ENCODE data around the gene SYMPK.

Gene SYMPK

DNA sequence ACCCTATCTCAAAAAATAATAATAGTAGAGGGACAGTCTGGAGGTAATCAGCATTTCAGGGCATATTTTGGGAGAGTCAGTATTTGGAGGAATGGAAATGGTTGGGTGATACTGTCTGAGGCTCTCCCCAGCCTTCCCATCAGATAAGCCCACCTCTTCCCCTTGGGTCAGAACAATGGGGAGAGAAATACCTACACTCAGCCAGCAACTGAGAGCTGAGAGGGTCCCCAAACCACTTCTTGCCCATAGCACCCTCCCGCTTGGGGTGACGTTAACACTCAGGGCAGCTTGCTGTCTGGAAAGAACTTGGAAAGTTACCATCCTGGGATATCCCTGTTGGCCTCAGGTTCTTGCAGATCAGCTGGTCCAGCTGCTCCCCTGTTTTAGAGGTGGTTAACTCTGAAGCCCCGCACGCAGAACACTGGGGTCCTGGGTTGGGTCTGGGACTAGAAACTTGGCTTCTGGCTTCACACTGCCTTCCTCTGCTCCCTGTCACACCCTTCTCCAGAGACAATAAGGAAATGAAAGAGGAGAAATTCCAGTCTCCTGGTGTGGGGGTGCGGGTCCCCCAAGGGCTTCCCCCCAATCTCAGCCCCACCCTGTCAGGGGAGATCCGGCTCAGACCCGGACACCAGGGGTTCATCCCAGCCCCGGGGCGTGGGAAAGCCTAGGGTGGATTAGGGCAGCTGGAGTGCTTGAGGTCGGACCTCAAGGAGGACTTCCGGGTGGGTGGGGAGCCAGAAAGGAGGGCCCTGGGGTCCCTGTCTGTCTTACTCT is 3.6 kb upstream of the SYMPK start:
- DNase-seq: no peak

DNA sequence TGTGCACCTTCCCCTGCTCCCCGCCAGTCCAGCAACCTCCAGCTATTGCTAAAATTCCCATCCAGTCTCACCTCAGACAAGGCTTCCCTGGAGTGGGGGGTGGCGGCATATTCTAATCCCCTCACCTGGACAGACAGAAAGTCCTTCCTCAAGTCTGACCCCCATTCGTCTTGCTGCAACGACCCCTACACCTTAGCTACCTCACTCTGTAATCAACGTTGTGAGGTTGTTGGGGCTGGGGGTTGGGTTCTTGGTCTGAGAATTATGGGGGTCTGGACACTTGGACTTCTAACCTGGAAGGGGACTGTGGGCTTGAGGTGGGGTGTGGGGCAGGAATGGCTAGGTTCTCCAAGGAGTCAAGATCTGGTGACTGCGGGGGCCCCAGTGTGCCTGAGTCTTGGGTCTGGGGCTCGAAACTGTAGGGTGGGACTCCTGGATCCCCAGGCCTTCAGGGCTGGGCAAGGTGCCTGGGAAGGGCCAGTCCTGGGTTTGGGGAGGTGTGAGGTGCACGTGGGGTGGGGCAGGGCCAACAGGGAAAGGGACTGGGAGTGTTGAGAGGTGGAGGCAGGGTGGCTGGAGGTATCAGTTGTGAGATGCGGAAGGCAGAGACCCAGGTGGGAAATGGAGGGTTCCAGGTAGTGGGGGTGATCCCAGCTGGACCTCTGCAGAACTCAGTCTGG is 2.5 kb upstream of the SYMPK start:
- no peak for DNase-seq

DNA sequence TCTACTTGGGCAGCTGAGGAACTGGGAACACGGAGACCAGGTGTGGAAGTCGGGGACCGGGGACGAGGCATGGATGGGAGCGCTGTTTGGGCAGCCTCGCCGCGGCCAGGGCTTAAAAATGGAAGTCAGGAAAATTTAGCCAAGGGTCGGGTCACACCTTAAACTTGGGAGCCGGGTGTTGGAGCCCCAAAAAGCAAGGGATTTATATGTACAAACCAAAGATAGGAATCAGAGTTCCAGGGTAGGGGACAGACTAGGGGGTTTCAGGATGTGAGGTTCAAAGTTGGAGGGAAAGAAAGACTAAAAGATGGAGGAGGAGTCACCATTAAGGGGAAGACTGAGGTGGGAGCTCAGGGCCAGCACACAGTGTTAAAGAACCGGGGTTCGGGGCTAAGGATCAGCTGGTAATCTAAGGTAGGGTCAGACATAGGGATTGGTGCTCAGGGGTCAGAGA is 1.7 kb upstream of the SYMPK start:
- no peak for DNase-seq

DNA sequence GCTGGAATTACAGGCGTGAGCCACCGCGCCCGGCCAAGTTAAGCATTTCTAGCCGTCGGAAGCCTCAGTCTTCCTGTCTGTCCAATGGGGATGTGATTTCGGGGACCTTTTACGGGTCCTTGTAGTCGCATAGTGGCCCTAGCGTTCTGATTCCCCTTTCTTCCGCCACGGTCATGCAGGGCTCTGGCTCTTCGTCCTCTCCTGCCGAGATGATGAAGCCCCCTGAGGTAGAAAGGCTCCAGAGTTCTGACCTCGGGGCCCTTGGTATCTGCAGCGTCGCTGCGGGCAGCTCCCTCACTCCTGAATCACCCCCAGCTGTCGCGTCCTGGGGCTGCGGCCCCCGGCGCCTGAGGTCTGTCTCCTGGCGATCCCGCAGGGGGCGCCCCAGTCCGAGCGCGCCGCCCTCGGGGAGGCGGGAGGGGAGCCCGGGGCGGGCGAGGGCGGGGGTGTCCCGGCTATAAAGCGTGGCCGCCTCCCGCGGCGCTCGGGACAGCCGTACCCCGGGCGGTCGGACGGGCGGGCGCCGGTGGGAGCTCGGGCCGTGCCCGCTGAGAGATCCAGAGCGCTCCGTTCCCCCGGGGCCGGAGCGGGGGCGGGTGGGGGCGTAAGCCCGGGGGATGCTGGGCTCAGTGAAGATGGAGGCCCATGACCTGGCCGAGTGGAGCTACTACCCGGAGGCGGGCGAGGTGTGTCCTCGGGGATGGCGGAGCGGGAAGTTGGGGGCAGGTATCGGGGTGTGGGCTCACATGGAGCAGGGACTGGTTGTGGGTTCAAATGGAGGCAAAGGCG is 1.1 kb upstream of the SYMPK start, which contains the start of gene FOXA3:
Gene FOXA3 (plus strand): TSS at position 487 of the 789 bp plus-strand sequence. CDS start 131 bp downstream, at position 618.
- no peak for DNase-seq

DNA sequence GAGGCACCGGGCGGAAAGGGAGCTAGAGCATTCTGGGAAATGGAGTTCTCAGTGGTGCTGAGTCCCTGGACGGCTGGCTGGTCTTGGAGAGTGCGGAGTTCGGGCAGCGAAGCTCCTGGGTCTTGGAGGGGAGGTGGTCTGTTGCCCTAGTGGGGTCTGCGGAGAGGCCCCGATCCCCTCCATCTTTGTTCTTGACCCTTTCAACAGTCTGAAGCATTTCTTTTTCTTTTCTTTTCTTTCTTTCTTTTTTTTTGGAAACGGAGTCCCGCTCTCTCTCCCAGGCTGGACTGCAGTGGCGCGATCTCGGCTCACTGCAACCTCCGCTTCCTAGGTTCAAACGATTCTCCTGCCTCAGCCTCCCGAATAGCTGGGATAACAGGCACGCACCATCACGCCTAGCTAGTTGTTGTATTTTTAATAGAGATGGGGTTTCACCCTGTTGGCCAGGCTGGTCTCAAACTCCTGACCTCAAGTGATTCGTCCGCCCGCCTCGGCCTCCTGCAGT is 440 bp upstream of the SYMPK start:
- no peak for DNase-seq

DNA sequence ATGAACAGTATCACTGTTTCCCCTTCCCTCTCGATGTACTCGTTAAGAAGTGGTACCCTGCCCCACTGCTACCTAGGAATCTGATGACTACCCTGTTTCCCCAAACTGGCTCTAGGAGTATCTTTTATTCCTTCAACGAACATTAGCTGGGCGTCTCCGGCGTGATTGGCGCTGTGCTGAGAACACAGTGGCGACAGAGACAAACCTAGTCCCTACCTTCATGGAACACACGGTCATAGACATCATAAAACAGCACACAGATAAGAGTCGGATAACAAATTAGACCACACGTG is 730 bp downstream of the SYMPK start:
- no peak for DNase-seq

DNA sequence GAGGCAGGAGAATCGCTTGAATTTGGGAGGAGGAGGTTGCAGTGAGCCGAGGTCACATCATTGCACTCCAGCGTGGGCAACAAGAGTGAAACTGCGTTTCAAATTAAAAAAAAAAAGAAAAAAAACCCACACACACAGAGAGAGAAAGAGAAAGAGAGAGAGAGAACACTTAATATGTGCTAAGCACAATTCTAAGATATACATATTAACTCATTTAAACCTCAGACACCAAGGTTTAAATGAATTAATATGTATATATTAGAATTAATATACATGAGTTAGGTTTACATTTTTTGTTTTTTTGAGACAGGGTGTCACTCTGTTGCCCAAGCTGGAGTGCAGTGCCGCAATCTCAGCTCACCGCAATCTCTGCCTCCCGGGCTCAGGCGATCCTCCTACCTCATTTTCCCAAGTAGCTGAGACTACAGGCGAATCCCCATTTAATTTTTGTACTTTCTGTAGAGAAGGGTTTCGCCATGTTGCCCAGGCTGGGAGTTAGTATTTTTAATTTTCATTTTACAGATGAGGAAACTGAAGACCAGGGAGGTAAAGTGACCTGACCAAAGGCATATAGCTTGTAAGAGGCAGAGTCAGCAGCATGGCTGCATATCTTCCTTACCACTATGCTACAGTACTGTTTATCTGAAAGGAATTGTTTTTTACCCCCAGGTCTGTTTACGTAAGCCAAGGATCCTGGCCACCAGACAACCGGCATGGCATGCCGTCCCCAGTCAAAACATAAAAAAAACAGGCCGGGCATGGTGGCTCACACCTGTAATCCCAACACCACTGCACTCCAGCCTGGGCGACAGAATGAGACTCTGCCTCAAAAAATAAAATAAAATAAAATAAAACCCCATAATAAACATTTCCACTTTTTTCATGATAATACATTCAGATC is 2.3 kb downstream of the SYMPK start:
- DNase-seq: no peak

DNA sequence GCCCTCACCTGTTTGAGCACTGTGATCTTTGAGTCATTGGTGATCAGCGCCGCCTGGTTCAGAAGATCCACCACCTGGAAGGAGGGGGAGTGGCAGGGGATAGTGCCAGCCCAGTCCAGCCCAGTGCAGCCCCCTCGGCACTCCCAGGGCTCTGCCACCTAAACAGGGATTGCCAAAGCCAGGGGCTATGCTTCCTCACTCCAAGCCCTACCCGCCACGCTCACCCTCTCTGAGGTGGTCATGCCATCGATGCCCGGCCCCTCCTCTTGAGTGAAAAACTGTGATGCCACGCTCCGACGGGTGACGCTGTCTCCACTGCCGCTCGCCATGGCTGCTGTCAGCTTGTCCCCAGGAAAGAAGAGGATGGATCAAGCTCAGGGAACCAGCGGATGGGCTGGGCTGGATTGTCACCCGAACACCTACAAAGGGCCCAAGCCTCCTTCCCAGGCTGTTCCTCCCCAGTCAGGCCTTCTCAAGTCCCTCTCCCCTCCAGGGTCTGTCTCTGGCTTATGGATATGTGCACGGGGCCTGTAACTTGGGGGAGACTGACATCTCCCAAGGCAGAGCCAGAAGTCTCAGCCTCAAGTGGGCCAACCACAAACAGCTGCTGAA is 8.7 kb downstream of the SYMPK start:
- DNase-seq: no peak

DNA sequence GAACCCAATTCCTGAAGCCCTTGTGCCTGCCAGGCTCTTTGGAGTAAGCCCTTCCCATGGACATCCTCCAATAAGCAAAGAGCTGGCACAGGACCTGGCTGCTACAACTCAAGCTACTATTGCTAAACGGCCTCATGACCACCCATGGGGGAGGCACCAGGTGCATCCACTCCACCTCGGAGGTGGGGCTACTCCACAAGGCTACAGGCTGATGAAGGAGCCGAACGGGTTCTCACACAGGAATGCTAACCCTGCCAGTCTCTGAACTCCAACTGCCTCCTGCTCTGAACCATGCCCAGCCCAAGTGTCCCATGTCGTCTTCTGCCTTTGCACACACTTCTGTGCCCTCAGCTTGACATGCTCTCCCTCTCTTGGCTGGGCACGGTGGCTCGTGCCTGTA is 10.0 kb downstream of the SYMPK start:
- DNase-seq: peak; percentile 94

DNA sequence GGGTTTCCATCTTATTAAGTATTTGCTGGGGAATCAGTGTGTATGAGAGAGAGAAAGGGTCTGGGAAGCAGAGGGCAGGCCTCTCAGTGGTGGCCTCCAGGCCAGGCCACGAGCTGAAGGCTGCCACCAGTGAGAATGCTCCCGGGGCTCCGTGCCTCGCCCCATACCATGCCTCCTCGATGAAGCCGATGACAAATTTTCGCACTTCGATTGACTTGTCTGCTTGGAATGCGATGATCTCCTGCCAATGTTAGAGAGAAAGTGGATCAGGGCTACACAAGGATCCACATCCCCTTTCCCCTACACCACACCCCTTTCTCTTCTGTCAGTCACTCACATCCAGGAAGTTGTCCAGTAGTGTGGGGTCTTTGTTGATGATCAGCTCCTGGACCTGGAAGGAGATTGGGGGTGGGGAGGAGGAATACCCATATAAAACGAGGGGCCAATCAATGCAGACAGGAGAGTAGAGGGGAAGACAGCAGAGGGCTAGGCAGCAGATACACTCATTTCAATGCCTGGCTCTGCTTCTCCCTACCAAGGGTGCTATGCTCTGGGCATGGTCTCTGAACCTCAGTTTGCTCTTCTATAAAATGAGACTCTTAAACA is 10.7 kb downstream of the SYMPK start:
- no peak for DNase-seq

DNA sequence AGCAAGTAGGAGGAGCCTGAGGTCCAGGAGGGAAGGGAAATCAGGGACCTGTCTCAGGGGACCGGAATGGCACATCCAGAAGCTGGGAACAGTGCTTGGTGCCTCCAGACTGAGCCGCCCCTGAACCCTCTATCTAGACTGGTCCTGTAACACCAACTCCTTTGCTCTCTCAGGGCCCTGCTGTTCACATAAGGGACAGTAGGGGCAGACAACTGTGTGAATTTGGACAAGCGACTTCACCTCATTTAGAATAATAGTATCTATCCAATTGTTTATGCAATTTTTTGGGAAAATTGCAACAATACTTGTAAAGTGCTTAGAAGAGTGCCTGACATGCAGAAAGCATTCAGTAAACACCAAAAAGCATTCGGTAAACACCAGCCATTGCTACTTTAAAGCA is 14.0 kb downstream of the SYMPK start:
- no peak for DNase-seq

DNA sequence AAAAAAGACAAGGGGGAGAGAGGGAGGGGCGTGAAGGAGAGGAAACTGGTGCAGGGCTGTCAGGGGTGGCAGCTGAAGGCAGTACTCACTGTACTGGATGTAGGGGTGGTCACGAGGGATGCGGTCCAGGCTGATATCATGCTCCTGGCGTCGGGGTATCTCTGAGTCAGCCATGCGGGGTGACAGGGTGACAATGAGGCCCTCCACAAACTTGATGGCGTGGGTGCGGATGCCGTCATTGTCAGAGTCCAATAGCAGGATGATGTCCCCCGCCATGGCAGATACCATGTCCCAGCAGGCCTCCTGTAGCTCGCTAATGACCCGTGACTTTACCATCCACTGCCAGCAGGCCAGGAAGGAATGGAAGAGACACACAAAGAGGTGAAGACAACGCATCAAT is 15.3 kb downstream of the SYMPK start:
- no peak for DNase-seq

DNA sequence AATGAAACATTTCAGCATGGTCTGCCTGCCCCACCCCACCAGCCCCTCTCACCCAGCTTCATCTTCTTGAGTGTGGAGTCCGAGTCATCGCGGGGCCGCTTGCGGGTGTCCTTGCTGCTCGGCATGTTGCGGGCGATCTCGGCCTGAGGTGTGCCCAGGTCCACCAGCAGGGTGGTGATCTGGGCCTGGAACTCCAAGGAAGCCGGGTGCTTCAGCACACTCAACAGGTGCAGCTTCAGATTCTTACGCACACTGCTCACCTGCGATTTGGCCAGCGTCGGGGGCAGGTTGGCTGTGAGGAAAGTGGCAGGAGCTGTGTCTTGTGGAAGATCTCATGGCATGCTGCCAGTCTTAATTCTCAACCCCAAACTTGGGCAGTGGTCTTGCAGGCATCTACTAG is 20.7 kb downstream of the SYMPK start:
- no peak for DNase-seq

DNA sequence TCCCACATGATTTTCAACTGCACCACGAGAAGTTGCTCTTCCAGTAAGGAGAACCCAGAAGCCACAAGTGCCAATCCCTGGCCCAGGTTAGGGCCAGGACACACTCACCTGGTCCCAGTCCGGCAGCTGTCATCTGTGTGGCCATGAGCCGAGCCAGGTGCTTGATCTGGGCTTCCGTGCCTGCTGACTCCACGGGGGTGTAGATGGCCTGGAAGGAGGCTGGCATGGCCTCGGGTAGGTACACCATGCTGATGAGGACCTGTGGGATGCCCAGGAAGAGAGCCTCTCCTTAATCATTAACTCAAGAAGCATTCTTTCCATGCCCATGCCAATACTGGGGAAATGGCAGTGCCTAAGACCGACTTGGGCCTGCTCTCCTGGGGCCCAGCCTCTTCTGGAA is 28.0 kb downstream of the SYMPK start:
- no peak for DNase-seq

DNA sequence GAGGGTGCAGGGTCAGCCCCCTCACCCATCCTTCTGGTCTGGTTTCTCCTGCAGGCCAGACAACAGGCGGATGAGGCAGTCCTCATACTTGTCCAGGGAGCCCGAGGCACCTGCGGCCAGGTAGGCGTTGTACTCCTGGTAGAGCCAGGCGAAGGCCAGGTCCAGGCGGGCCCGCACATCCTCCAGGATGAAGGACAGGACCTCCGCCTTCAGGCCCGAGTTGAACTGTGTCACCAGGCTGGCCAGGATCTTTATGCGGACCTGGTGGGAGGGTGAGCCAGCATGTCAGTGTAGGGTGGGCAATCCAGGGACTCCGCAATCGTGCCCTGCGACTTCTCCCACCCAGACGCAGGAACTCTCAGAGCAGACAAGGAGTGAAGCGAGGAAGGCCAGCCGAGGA is 34.0 kb downstream of the SYMPK start:
- no peak for DNase-seq

DNA sequence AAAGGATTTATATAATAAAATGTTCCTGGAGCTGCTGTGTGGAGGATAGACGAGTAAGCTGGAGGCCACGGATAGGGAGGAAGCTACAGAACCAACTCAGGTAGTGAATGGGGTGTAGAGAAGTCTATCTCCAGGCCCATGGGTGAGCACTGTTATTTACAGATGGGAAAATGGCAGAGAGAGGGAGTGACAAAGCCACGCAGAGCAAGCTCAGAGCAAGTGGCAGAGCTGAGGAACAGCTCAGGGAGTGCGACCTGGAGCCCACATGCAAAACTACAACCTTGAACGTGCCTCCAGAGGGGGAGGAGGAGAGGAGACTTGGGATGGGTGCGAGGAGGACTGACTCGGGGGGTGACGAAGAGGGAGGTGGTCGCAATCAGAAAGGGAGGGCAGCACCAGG is 34.4 kb downstream of the SYMPK start:
- no peak for DNase-seq

DNA sequence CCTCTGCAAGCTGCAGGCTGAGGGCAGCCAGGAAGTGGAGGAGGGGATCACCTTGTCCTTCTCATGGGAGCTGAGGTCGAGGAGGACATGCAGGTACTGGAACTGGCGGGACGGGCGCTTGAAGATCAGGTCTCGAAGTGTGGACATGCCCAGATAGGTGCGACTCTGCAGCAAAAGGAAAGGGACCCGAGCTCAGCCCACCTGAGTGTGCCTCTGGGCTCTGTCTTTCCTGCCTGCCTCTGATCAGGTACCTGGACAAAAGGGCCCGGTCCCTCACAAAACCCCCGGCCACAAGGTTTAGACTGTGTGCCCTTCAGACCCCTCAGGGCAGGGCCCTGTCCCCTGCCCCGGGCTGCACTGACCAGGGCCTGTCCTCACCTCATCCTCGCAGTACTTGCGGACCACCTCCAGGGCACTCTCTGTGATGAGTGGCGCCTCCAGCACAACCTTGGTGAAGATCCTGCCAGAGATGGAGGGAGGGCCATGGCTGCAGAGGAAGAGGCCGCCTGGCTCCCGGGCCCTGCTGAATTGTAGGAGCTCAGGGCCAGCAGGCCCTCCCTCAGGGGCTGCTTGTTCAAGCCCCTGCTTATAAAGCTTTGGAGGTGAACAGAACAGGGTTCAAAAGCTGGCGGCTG is 35.4 kb downstream of the SYMPK start:
- no peak for DNase-seq

DNA sequence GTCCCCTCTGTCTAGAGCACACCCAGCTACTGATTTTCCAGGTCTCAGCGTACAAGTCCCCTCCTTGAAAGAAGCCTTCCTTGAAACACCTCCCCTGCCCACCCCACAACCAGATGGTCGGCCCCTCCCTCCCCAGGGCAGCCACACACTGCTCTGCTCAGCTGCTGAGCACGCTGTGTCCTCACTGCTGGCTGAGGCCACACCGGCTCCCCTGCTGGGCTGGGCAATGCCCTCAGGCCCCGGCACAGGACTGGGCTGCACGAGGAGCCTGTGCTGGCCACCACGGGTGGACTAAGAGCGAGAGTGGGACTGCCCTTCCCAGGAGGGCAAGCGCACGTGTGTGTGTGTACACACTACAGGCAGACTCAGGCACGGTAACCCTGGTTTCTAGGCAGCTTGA is 36.0 kb downstream of the SYMPK start:
- DNase-seq: no peak

DNA sequence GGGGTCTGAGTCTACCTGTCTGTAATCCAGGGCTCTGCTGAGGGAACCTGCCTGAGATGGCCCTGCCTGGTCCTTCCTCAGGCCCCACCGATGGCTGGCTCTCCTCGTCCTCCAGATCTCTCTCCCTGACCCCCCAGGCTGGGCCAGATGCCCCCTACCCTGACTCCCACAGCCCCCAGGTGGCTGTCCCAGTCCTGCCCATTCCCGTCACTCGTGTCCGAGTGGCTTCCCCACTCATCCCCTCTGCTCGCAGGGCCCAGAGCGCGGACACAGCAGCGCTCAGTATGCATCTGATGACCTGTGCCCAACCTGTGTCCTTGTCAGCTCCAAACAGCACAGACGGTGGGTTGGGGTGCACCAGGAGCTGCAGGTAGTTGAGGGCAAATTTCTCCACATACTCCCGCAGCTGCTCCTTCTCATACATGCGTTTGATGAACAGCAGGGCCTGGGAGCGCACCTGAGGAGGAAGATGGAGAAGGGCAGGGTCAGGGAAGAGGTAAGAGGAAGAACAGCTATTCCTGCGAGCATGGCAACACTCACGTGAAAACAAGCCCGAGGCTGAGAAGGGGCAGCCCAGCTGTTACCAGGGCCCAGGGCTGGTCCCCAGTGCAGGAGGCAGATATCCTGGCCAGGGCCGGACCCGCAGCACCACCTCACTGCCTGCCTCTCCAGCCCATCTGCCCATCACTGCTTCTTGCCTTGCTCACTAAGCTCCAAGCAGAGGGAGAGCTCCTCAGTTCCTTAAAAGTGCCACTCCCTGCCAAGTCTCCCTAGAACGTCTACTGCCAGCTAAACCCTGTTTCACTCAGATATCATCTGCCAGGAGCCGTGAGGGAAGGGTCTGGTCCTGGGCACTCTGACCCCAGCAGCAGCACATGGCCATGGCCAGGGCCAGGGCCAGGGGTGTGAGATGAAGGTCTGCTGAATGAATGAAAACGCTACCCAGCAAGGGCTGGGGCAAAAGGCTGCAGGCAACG is 36.7 kb downstream of the SYMPK start:
- no peak for DNase-seq

DNA sequence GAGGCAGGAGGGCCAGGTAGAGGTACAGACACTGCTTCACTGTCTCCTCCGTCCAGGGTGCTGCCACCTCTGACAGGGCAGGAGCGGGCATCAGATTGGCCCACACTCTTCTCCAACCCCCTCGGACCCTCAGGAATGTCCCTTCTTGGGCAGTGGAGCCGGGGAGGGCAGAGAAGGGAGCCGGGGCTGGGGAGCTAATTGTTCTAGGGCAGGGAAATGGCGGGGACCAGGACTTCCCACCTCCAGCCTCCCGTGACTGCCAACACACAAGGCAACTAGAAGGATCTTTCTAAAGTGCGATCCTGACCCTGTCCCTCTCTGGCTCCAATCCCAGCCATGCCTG is 37.7 kb downstream of the SYMPK start:
- no peak for DNase-seq
